Measurements from ENCODE around the gene NEMF. TPM values are rescaled to one million over a fixed set of nuclear protein-coding genes. Genes with fewer than 3 reads are reported as not detected.
A peak's percentile ranks its signal among the peaks of the same experiment; 100 is the strongest.

The NEMF gene
- total RNA-seq, result 50.4 and 57.9 TPM in 2 replicates

GRCh38 chr14:49852301-49853157 lies at the start of gene NEMF:
NEMF (minus strand) TSS chr14:49852788; CDS start chr14:49852753, 35 bp downstream.

GRCh38 chr14:49892636-49893308 lies 40.2 kb upstream of the NEMF start, which contains the start of gene ARF6:
ARF6 (plus strand) TSS chr14:49893082; CDS start chr14:49893737, 655 bp downstream.

GRCh38 chr14:49767571-49768300 lies 84.9 kb downstream of the NEMF start, which contains the start of gene KLHDC2:
KLHDC2 (plus strand) TSS chr14:49768153; CDS start chr14:49768469, 316 bp downstream.

Small RNAs within 50 kb of the gene (small RNA-seq; reads per million reads assigned to genes)
- gene RF00019, result not detected
- 10.9 reads per million, percentile 91 among the genes with 10 or more reads in this experiment for gene RN7SL2
- 1.1 reads per million, percentile 21 among the genes with 10 or more reads in this experiment for gene RN7SL3
- not detected for gene RNU6-189P
- gene RNU6-539P, result not detected

Other genes starting within 250 kb of the NEMF start
- 72.2 and 95.4 TPM in 2 replicates for gene RPL36AL, start 232.2 kb downstream of the NEMF start, total RNA-seq
- gene MGAT2, start 232.0 kb downstream of the NEMF start, total RNA-seq, result 79.5 and 81.0 TPM in 2 replicates
- gene DNAAF2, start 217.5 kb downstream of the NEMF start, total RNA-seq, result 7.4 and 7.6 TPM in 2 replicates
- 2.7 and 4.7 TPM in 2 replicates for gene POLE2, start 164.6 kb downstream of the NEMF start, total RNA-seq
- gene KLHDC1, start 159.7 kb downstream of the NEMF start, total RNA-seq, result 3.2 and 5.7 TPM in 2 replicates
- 78.3 and 79.5 TPM in 2 replicates for gene KLHDC2, start 84.6 kb downstream of the NEMF start, total RNA-seq
- 73.3 and 74.8 TPM in 2 replicates for gene ARF6, start 40.3 kb upstream of the NEMF start, total RNA-seq